ENCODE data around the gene CAPN8.
A peak's percentile ranks its signal among the peaks of the same experiment; 100 is the strongest.

The CAPN8 gene

GRCh38 chr1:223609977-223610376, 55.5 kb downstream of the CAPN8 start:
- DNase-seq, result no peak

GRCh38 chr1:223609066-223609465, 56.4 kb downstream of the CAPN8 start:
- DNase-seq, result no peak

- DNase-seq, result no peak
Observed at GRCh38 chr1:223558512-223558911, 107.0 kb downstream of the CAPN8 start.

- DNase-seq, result no peak
Observed at GRCh38 chr1:223557130-223557475, 108.4 kb downstream of the CAPN8 start.

GRCh38 chr1:223556414-223557129, 108.9 kb downstream of the CAPN8 start:
- peak; percentile 78 for DNase-seq

GRCh38 chr1:223553957-223554356, 111.5 kb downstream of the CAPN8 start:
- DNase-seq, result no peak

- no peak for DNase-seq
Observed at GRCh38 chr1:223551610-223552009, 113.9 kb downstream of the CAPN8 start.

- no peak for DNase-seq
Observed at GRCh38 chr1:223549740-223550139, 115.8 kb downstream of the CAPN8 start.

GRCh38 chr1:223547316-223548114, 118.0 kb downstream of the CAPN8 start:
- DNase-seq, result no peak

- no peak for DNase-seq
Observed at GRCh38 chr1:223545343-223545742, 120.2 kb downstream of the CAPN8 start.

GRCh38 chr1:223543560-223543959, 121.9 kb downstream of the CAPN8 start:
- no peak for DNase-seq

- no peak for DNase-seq
Observed at GRCh38 chr1:223542831-223543230, 122.7 kb downstream of the CAPN8 start.

GRCh38 chr1:223540485-223541106, 124.9 kb downstream of the CAPN8 start:
- DNase-seq, result no peak

- DNase-seq, result no peak
Observed at GRCh38 chr1:223539750-223540149, 125.8 kb downstream of the CAPN8 start.

GRCh38 chr1:223538981-223539380, 126.5 kb downstream of the CAPN8 start:
- no peak for DNase-seq

- DNase-seq, result no peak
Observed at GRCh38 chr1:223535319-223535718, 130.2 kb downstream of the CAPN8 start.

- no peak for DNase-seq
Observed at GRCh38 chr1:223534677-223535076, 130.8 kb downstream of the CAPN8 start.

GRCh38 chr1:223533708-223534107, 131.8 kb downstream of the CAPN8 start:
- DNase-seq, result no peak

GRCh38 chr1:223531742-223532341, 133.7 kb downstream of the CAPN8 start:
- peak; percentile 76 for DNase-seq

GRCh38 chr1:223525957-223526356, 139.5 kb downstream of the CAPN8 start:
- no peak for DNase-seq

- DNase-seq, result no peak
Observed at GRCh38 chr1:223525546-223525945, 140.0 kb downstream of the CAPN8 start.

- DNase-seq, result no peak
Observed at GRCh38 chr1:223524930-223525451, 140.5 kb downstream of the CAPN8 start.

GRCh38 chr1:223521150-223521549, 144.4 kb downstream of the CAPN8 start:
- DNase-seq, result no peak
